Measurements from ENCODE around the gene MYEOV.

Gene MYEOV

GRCh38 chr11:69296890-69297786, 3.2 kb downstream of the MYEOV start (continued):
- TF ChIP-seq ZNF114 (tag by site-specific recombination; IDR thresholded peaks at IDR 0.05) (no peak), SCRT2 (tag by site-specific recombination; IDR thresholded peaks at IDR 0.05) (no peak), ZFP41 (tag by site-specific recombination; IDR thresholded peaks at IDR 0.05; ENCODE audit: borderline replicate concordance) (no peak), ZNF623 (tag by site-specific recombination; IDR thresholded peaks at IDR 0.05) (no peak), ZNF677 (tag by site-specific recombination; IDR thresholded peaks at IDR 0.05) (no peak), ZNF132 (tag by site-specific recombination; IDR thresholded peaks at IDR 0.05; ENCODE audit: borderline replicate concordance) (no peak), ZNF248 (tag by site-specific recombination; IDR thresholded peaks at IDR 0.05) (no peak), KLF8 (tag by site-specific recombination; IDR thresholded peaks at IDR 0.05) (no peak), ZNF140 (tag by site-specific recombination; IDR thresholded peaks at IDR 0.05) (no peak), ZNF26 (tag by site-specific recombination; IDR thresholded peaks at IDR 0.05) (no peak), ZNF280C (tag by site-specific recombination; IDR thresholded peaks at IDR 0.05) (no peak), ZNF529 (tag by site-specific recombination; IDR thresholded peaks at IDR 0.05; ENCODE audit: insufficient replicate concordance) (no peak), ZNF214 (tag by site-specific recombination; IDR thresholded peaks at IDR 0.05; ENCODE audit: borderline replicate concordance) (no peak), ZNF324 (tag by site-specific recombination; IDR thresholded peaks at IDR 0.05) (0 out of 2 replicates have a peak, but pooled peaks have one; percentile 40), OVOL3 (tag by site-specific recombination; IDR thresholded peaks at IDR 0.05) (no peak), GLI4 (tag by site-specific recombination; IDR thresholded peaks at IDR 0.05) (no peak), REPIN1 (tag by site-specific recombination; IDR thresholded peaks at IDR 0.05; ENCODE audit: low read depth) (no peak), CTCF (tag by site-specific recombination; IDR thresholded peaks at IDR 0.05) (no peak), ZNF501 (tag by site-specific recombination; IDR thresholded peaks at IDR 0.05) (no peak), ZNF423 (tag by site-specific recombination; IDR thresholded peaks at IDR 0.05) (0 out of 2 replicates have a peak, but pooled peaks have one; percentile 52), ZNF280D (tag by site-specific recombination; IDR thresholded peaks at IDR 0.05) (no peak), ZBTB17 (tag by site-specific recombination; IDR thresholded peaks at IDR 0.05) (no peak), ZBTB8A (tag by site-specific recombination; IDR thresholded peaks at IDR 0.05) (0 out of 2 replicates have a peak, but pooled peaks have one; percentile 18), REST (tag by site-specific recombination; IDR thresholded peaks at IDR 0.05) (no peak), ZNF404 (tag by site-specific recombination; IDR thresholded peaks at IDR 0.05) (no peak), ZNF133 (tag by site-specific recombination; IDR thresholded peaks at IDR 0.05) (no peak), ZNF311 (tag by site-specific recombination; IDR thresholded peaks at IDR 0.05; ENCODE audit: borderline replicate concordance) (no peak), ZNF596 (tag by site-specific recombination; IDR thresholded peaks at IDR 0.05) (no peak)

All from HEK293 (cell line).